ENCODE measurements around the gene EPS8.

GRCh38 chr12:15811214-15812127 lies 22.3 kb upstream of the EPS8 start:
- TF ChIP-seq EZH2 (IDR thresholded peaks at IDR 0.05) (no peak), POLR2AphosphoS5 (IDR thresholded peaks at IDR 0.05; ENCODE audit: borderline replicate concordance, low read depth, low read length) (no peak), FOXP2 (optimal IDR thresholded peaks at IDR 0.05; ENCODE audit: control extremely low read depth, extremely low read length, insufficient read depth) (no peak)

All from SK-N-MC (cell line).